Activated CD4-positive, alpha-beta memory T cell treated with anti-CD3 and anti-CD28 coated beads, Interleukin-2, amount 10 ng/mL, durations not matched to agents 7 days and 5 days (primary cell): ENCODE results near the gene ELOVL4. TPM values are rescaled to one million over a fixed set of nuclear protein-coding genes. Genes with fewer than 3 reads are reported as not detected.

Experiments
- CTCF ChIA-PET: fragments of 350-600 bp; sonication (Branson Sonifier 250); formaldehyde crosslinking; loops from one replicate; lab custom pipeline; 2021; ENCODE audit warnings: antibody characterized with exemption, inconsistent platforms; lab: Charles Lee
- POLR2A ChIA-PET: fragments of 350-600 bp; sonication (Branson Sonifier 250); formaldehyde crosslinking; loops from one replicate; lab custom pipeline; 2021; ENCODE audit warnings: antibody characterized with exemption; lab: Charles Lee
- DNase-seq: peaks from one replicate; pipeline ENCODE4 v3.0.0-alpha.2; 2020
- H3K27ac Mint-ChIP-seq: one replicate; pipeline ENCODE4 v1.8.0; 2021; ENCODE audit warnings: mild to moderate bottlenecking, mixed read lengths
- H3K27me3 Mint-ChIP-seq: one replicate; pipeline ENCODE4 v1.8.0; 2021; ENCODE audit warnings: mixed read lengths
- H3K36me3 Mint-ChIP-seq: one replicate; pipeline ENCODE4 v1.8.0; 2021; ENCODE audit warnings: low read depth, mixed read lengths
- H3K4me1 Mint-ChIP-seq: one replicate; pipeline ENCODE4 v1.8.0; 2021; ENCODE audit warnings: mixed read lengths
- H3K4me3 Mint-ChIP-seq: one replicate; pipeline ENCODE4 v1.8.0; 2021; ENCODE audit warnings: mild to moderate bottlenecking, mixed read lengths
- H3K9me3 Mint-ChIP-seq: one replicate; pipeline ENCODE4 v1.8.0; 2021; ENCODE audit warnings: mixed read lengths
- total RNA-seq, 2 experiments: library from RNA; stranded (reverse); gene quantifications; one replicate each; pipeline ENCODE4 v1.2.3, GENCODE V29; 2021

Gene ELOVL4
- total RNA-seq, 2 experiments from 2014 or later: 1.9 to 2.0 TPM

- no peak for DNase-seq
- Mint-ChIP-seq H3K36me3 (no peaks in the 10 kb centered on the region), H3K27ac (no peak overlapping the region), H3K9me3 (no peaks in the 10 kb centered on the region), H3K4me1 (peaks cover 5% of the 10 kb centered on the region), H3K4me3 (no peak overlapping the region), H3K27me3 (peaks cover 4% of the 10 kb centered on the region)
- ChIA-PET CTCF (no interaction called here), POLR2A (no interaction called here)
Observed at GRCh38 chr6:79898076-79898475, 49.3 kb downstream of the ELOVL4 start.

- ChIA-PET POLR2A (no interaction called here), CTCF (no interaction called here)
- Mint-ChIP-seq H3K27ac (no peak overlapping the region), H3K36me3 (no peaks in the 10 kb centered on the region), H3K4me1 (peaks cover 5% of the 10 kb centered on the region), H3K9me3 (no peaks in the 10 kb centered on the region), H3K4me3 (no peak overlapping the region), H3K27me3 (peaks cover 7% of the 10 kb centered on the region)
- no peak for DNase-seq
Observed at GRCh38 chr6:79896075-79896449, 51.3 kb downstream of the ELOVL4 start.

- Mint-ChIP-seq H3K4me3 (no peak overlapping the region), H3K27ac (no peak overlapping the region), H3K9me3 (no peaks in the 10 kb centered on the region), H3K27me3 (peaks cover 7% of the 10 kb centered on the region), H3K36me3 (no peaks in the 10 kb centered on the region), H3K4me1 (peaks cover 5% of the 10 kb centered on the region)
- CTCF ChIA-PET: no interaction called here
- POLR2A ChIA-PET: no interaction called here
- DNase-seq: no peak
Observed at GRCh38 chr6:79895382-79896074, 51.8 kb downstream of the ELOVL4 start.

- ChIA-PET POLR2A (no interaction called here), CTCF (no interaction called here)
- H3K27me3 Mint-ChIP-seq: peaks cover 8% of the 10 kb centered on the region
- peaks cover 5% of the 10 kb centered on the region for H3K4me1 Mint-ChIP-seq
- DNase-seq: no peak
- H3K36me3 Mint-ChIP-seq: no peaks in the 10 kb centered on the region
- H3K9me3 Mint-ChIP-seq: no peaks in the 10 kb centered on the region
- H3K27ac Mint-ChIP-seq: no peak overlapping the region
- H3K4me3 Mint-ChIP-seq: no peak overlapping the region
Observed at GRCh38 chr6:79894939-79895338, 52.4 kb downstream of the ELOVL4 start.

- ChIA-PET POLR2A (no interaction called here), CTCF (interaction anchor here (1.6 kb wide), 1 partner anchor 19 kb away, joined by 5 read pairs; no protein-coding TSS in a partner anchor)
- H3K27ac Mint-ChIP-seq: no peak overlapping the region
Observed at GRCh38 chr6:79888587-79888986, 58.8 kb downstream of the ELOVL4 start.

GRCh38 chr6:79878142-79878748, 69.1 kb downstream of the ELOVL4 start:
- Mint-ChIP-seq H3K27ac (no peak overlapping the region), H3K36me3 (no peaks in the 10 kb centered on the region), H3K4me3 (no peak overlapping the region), H3K4me1 (no peaks in the 10 kb centered on the region), H3K27me3 (peaks cover 22% of the 10 kb centered on the region), H3K9me3 (no peaks in the 10 kb centered on the region)
- CTCF ChIA-PET: interaction anchor here (1.4 kb wide), 1 partner anchor 9 kb away, joined by 5 read pairs; no protein-coding TSS in a partner anchor
- no peak for DNase-seq
- POLR2A ChIA-PET: no interaction called here

More at GRCh38 chr6:79888587-79888986, 58.8 kb downstream of the ELOVL4 start:
- DNase-seq: no peak
- Mint-ChIP-seq H3K9me3 (no peaks in the 10 kb centered on the region), H3K4me1 (no peaks in the 10 kb centered on the region), H3K36me3 (no peaks in the 10 kb centered on the region), H3K4me3 (no peak overlapping the region), H3K27me3 (peaks cover 20% of the 10 kb centered on the region)

GRCh38 chr6:79874531-79875134, 72.7 kb downstream of the ELOVL4 start:
- H3K27ac Mint-ChIP-seq: no peak overlapping the region
- peaks cover 6% of the 10 kb centered on the region for H3K4me1 Mint-ChIP-seq
- no peak overlapping the region for H3K4me3 Mint-ChIP-seq
- H3K9me3 Mint-ChIP-seq: no peaks in the 10 kb centered on the region
- CTCF ChIA-PET: no interaction called here
- peaks cover 22% of the 10 kb centered on the region for H3K27me3 Mint-ChIP-seq
- DNase-seq: no peak
- H3K36me3 Mint-ChIP-seq: no peaks in the 10 kb centered on the region
- POLR2A ChIA-PET: no interaction called here

- Mint-ChIP-seq H3K27me3 (peaks cover 22% of the 10 kb centered on the region), H3K27ac (no peak overlapping the region), H3K4me1 (peaks cover 12% of the 10 kb centered on the region), H3K9me3 (no peaks in the 10 kb centered on the region), H3K36me3 (no peaks in the 10 kb centered on the region), H3K4me3 (no peak overlapping the region)
- CTCF ChIA-PET: no interaction called here
- POLR2A ChIA-PET: no interaction called here
- no peak for DNase-seq
Observed at GRCh38 chr6:79872986-79873385, 74.4 kb downstream of the ELOVL4 start.

- peaks cover 12% of the 10 kb centered on the region for H3K4me1 Mint-ChIP-seq
Observed at GRCh38 chr6:79872303-79872702, 75.0 kb downstream of the ELOVL4 start.

GRCh38 chr6:79869600-79870084, 77.7 kb downstream of the ELOVL4 start:
- H3K9me3 Mint-ChIP-seq: no peaks in the 10 kb centered on the region
- peak; percentile 82 for DNase-seq
- no peak overlapping the region for H3K27ac Mint-ChIP-seq
- peaks cover 12% of the 10 kb centered on the region for H3K4me1 Mint-ChIP-seq
- no peaks in the 10 kb centered on the region for H3K36me3 Mint-ChIP-seq
- ChIA-PET CTCF (interaction anchor here (0.6 to 4.4 kb wide), 36 partner anchors 9 to 793 kb away, joined by 3 to 54 read pairs (median 4); partner anchors contain the start of gene TTK), POLR2A (no interaction called here)
- H3K4me3 Mint-ChIP-seq: no peak overlapping the region
- H3K27me3 Mint-ChIP-seq: peaks cover 9% of the 10 kb centered on the region

More at GRCh38 chr6:79872303-79872702, 75.0 kb downstream of the ELOVL4 start:
- H3K36me3 Mint-ChIP-seq: no peaks in the 10 kb centered on the region
- DNase-seq: no peak
- no peak overlapping the region for H3K27ac Mint-ChIP-seq
- H3K27me3 Mint-ChIP-seq: peaks cover 21% of the 10 kb centered on the region
- ChIA-PET CTCF (no interaction called here), POLR2A (no interaction called here)
- no peak overlapping the region for H3K4me3 Mint-ChIP-seq
- H3K9me3 Mint-ChIP-seq: no peaks in the 10 kb centered on the region

GRCh38 chr6:79869184-79869583, 78.2 kb downstream of the ELOVL4 start:
- H3K36me3 Mint-ChIP-seq: no peaks in the 10 kb centered on the region
- no peak overlapping the region for H3K27ac Mint-ChIP-seq
- no peak overlapping the region for H3K4me3 Mint-ChIP-seq
- CTCF ChIA-PET: interaction anchor here (0.8 to 4.4 kb wide), 23 partner anchors 8 to 298 kb away, joined by 3 to 54 read pairs (median 5); partner anchors contain the start of gene TTK
- no peaks in the 10 kb centered on the region for H3K9me3 Mint-ChIP-seq
- peaks cover 12% of the 10 kb centered on the region for H3K4me1 Mint-ChIP-seq
- peaks cover 5% of the 10 kb centered on the region for H3K27me3 Mint-ChIP-seq
- POLR2A ChIA-PET: no interaction called here
- DNase-seq: no peak

GRCh38 chr6:79868098-79868722, 79.1 kb downstream of the ELOVL4 start:
- CTCF ChIA-PET: interaction anchor here (0.6 to 4.4 kb wide), 12 partner anchors 31 to 225 kb away, joined by 3 to 54 read pairs (median 4); partner anchors contain the start of gene TTK
- no peak for DNase-seq
- H3K4me1 Mint-ChIP-seq: peaks cover 12% of the 10 kb centered on the region
- no peaks in the 10 kb centered on the region for H3K36me3 Mint-ChIP-seq
- H3K27ac Mint-ChIP-seq: no peak overlapping the region
- POLR2A ChIA-PET: no interaction called here
- no peak overlapping the region for H3K4me3 Mint-ChIP-seq
- no peaks in the 10 kb centered on the region for H3K9me3 Mint-ChIP-seq
- peaks cover 6% of the 10 kb centered on the region for H3K27me3 Mint-ChIP-seq
